GM18517 (cell line): Measurements from ENCODE around the gene NPM1.
A peak's percentile ranks its signal among the peaks of the same experiment; 100 is the strongest.
"Not testable (repeated sequence)": the region's sequence is repeated elsewhere in the genome, so short reads cannot be mapped to it uniquely, and the experiment has no call there.

Experiments
- ATAC-seq: cut with Tn5 transposase; IDR thresholded peaks from one replicate; pipeline ENCODE4 v1.9.1; 2021; ENCODE audit warnings: mild to moderate bottlenecking, moderate library complexity; ENCODE audit not compliant: unreplicated experiment

Gene NPM1, protein sequence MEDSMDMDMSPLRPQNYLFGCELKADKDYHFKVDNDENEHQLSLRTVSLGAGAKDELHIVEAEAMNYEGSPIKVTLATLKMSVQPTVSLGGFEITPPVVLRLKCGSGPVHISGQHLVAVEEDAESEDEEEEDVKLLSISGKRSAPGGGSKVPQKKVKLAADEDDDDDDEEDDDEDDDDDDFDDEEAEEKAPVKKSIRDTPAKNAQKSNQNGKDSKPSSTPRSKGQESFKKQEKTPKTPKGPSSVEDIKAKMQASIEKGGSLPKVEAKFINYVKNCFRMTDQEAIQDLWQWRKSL

DNA sequence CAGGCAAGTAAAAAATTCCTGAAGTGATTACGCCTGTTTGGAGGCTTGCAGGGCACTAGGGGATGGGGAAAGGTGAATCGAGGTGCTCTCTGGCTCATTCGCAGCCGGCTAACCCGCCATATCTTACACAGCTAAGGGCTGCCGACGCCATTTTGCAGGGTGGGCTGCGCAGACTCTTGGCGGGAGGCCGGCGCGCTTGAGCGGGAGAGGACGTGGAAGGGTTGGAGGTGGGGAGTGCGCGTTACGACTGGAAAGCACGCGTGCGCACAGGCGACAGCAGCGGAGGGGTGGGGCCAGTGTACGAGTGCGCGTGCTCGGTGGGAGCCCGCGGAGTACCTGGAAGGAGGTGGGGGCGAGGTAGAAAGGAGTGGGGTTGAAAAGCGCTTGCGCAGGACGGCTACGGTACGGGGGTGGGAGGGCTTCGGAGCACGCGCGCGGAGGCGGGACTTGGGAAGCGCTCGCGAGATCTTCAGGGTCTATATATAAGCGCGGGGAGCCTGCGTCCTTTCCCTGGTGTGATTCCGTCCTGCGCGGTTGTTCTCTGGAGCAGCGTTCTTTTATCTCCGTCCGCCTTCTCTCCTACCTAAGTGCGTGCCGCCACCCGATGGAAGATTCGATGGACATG is at the start of gene NPM1:
Gene NPM1 (plus strand): TSS at position 505 of the 625 bp plus-strand sequence. CDS start 100 bp downstream, at position 605.
- ATAC-seq = peak; percentile 75

DNA sequence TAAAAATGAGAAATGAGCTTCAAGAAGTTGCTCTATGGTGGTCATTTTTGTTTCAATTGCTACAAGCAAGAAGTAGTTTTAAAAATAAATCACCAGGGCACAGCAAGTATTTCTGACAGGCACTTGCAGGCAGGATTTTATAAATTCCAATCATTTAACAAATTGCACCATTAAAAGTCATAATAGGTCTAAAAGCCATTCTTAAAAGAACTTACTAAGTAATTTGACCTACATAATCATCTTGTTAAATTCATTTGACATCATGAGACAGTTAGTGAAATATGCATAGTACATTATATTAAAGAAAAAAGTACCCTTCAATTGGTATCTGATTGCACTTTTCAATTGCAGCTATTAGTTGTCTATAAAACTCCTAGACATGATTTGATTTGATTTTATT is 47.6 kb upstream of the NPM1 start:
- no peak for ATAC-seq

DNA sequence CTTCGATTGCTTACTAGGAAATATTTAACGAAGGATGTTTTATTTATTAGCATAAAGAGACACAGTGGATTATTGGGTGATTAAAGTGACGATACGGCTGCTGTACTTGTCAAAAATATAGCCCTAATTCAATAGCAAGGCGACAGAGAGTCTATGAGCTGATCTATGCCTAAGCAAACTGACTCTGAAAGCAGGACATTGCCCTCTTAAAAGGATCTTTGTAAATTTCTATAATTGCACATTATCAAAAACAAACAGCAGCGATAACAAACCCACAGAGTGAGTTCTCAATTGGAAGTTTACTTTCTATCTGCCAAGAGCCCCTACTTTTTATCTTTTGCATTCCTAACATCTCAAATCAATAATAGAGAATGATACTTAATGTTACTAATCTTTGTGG is 47.2 kb upstream of the NPM1 start:
- ATAC-seq = no peak

DNA sequence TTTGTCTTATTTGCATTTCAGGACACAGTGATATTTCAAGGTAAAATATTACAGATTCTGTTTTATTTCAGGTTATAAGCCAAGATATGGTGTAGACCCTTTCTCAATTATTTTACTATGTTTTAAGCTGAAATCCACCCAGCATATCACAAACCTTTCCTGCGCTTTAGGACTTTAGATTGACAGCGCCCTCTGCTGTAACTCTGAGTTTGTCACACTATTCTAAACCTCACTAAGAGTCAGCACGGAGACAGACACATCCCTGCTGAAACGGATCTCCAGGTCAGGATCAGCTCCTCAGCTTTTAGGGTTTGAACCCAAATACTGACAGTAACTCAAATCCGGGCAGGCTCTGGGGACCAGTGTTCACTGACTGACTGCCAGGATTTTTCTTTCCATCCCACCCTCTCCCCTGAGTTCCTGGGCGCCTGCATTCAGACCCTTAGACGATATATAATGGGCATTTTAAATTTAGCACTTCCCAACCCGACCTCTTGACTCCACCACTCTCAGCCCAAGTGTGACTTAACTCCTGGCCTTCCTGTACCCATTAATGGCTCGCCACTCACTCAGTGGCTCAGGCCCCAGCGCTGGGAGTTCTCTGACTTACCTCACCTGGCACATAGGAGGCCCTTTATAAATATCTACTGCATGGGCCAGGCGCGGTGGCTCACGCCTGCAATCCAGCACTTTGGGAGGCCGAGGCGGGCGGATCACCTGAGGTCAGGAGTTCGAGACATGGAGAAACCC is 45.1 kb upstream of the NPM1 start:
- ATAC-seq = no peak

DNA sequence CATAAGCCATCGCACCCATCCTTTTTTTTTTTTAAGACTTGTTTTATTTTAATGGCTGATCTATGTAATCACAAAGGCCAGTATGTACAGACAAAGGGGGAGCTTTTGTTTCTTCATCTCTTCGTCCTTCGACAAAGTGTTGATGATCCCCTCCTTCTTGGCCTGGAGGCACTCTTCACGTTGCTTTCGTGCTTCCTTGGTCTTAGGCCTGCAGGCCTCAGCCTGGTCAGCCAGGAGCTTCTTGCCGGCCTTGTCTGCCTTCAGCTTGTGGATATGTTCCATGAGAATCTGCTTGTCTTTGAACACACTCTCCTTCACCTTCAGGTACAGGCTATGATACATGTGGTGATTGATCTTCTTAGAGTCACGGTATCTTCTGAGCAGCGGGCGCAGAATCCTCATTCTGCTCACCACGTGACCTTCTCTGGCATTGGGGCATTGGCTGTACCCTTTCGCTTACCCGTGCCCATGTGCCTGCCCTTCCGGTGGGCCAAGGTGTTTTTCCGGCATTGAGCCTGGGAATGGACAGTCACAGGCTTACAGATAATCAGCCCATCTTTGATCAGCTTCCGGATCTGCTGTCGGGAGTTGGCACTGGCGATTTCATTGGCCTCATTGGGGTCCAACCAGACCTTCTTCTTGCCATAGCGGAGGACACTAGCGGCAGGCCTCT is 42.6 kb upstream of the NPM1 start:
- ATAC-seq = no peak

DNA sequence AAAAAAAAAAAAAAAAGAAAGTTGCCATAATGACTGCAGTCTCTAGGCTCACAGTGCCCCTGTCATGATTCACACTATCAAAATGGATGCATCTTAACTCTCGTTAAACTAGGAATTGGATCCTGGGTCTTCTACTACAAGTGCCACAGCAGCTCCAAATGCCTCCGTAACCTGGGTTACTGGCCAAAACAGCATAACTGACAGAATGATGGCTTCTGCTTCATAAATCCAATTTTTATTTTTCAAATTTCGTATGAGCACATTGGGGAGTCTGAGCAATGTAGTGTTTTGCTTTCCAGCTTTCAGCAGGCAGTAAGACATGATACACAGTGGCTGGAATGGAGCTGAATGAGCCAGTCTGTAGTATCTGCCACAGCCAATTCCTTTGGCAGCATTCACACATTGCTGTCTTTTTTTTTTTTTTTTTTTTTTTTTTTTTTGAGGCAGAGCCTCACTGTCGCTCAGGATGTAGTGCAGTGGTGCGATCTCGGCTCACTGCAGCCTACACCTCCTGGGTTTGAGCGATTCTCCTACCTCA is 36.0 kb upstream of the NPM1 start:
- no peak for ATAC-seq

DNA sequence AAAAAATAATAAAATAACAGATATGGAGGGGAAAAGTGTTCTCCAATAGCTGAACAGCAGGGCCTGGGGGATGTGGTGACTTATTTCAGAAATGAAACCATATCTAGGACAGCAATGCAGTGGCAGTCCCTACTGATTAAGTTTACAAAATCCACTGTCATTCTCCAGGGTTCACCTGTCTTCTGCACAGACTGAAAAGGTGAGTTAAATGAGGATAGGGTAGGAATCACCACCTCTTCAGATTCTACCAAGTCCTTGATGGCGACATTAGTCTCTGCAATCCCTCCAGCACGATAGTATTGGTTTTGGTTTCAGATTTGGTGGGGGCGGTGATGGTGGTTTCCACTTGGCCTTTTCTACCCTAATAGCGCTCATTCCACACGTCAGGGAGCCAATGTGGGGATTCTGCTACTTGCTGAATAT is 32.3 kb upstream of the NPM1 start:
- ATAC-seq = peak; percentile 97

DNA sequence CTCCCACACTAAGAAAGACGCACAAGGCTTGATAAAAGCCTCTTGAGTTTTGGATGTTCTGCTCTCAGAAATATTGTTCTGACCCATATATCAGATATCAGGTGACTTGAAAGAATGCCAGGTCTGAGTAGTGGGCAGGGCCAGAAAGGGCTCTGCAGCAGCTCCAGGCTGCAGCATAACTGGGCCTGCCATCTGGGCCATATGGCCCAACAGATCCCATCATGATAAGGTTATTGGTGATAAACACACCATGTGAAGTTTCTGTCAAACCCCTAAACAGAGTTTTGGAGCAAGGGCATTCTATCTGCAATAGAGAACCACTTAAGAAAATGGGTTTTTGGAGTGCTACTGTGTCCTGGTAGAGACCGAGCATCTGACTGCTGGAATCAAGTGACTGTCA is 29.8 kb upstream of the NPM1 start:
- no peak for ATAC-seq

DNA sequence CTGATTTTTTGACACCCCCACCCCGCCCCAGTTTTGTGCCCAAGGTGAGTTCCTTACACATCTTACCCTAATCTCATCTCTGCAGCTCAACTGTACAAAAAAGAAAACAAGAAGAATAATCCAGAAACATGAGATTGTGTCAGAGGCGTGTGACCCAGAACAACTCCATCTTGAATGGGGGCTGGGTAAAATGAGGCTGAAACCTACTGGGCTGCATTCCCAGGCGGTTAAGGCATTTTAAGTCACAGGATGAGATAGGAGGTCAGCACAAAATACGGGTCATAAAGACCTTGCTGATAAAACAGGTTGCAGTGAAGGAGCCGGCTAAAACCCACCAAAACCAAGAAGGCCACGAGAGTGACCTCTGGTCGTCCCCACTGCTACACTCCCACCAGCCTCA is 26.5 kb upstream of the NPM1 start:
- not testable (repeated sequence) for ATAC-seq

DNA sequence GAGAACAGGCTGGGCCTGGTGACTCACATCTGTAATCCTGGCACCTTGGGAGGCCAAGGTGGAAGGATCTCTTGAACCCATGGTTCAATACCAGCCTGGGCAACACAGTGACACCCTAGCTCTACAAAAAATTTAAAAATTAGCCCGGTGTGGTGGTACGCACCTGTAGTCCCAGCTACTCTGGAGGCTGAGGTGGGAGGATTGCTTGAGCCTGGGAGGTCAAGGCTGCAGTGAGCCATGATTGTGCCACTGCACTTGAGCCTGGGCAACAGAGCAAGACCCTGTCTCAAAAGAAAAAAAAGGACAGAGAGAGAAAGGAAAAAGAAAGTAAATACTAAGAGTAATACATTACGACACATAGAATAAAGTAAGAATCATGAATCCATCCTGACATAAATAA is 24.4 kb upstream of the NPM1 start:
- not testable (repeated sequence) for ATAC-seq

DNA sequence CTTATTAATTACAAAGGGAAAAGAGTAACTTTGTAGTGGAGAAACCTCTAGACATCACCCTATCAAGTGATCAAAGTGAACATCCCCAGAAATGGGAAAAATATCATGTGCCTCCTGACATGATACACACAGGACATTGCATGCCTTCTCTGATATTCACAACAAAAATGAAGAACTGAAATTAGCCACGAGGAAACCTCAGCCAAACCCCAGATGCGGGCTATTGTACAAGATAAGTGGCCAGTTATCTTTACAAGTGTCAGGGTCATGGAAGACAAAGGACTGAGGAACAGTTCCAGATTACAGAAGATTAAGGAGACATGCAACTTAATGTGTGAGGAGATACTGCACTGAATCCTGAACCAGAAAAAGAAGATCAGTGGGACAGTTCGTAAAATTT is 23.8 kb upstream of the NPM1 start:
- ATAC-seq = peak; percentile 86

DNA sequence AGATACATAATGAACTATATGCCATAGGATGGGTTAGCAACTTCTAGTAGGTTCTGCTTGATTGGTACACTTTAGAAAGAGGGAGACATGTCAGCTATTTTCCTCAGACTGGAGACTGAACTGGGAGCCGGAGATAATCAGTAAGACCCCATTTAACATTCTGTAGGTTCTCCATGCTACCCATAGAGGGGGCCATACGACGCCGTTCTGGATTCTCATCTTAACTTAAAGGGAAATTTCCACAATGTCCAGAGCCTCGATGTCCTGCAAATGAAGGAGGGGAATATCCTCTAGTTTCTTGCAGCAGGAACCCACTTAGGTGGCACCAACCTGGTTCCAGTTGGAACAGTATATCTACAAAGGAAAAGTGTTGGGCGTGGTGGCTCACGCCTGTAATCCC is 22.3 kb upstream of the NPM1 start:
- no peak for ATAC-seq

DNA sequence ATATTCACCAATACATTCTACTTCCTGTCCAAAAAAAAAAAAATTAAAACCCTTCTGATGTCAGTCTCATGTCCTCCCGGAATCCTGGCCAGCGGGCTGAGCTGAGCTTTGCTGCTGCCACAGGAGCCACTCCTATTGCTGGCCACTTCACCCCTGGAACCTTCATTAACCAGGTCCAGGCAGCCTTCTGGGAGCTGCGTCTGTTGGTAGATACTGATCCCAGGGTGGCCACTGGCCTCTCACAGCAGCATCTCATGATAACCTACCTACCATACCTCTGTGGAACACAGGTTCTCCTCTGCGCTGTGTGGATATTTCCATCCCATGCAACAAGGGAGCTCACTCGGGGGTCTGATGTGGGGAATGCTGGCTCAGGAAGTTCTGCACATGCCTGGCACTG is 21.0 kb upstream of the NPM1 start:
- ATAC-seq = no peak

DNA sequence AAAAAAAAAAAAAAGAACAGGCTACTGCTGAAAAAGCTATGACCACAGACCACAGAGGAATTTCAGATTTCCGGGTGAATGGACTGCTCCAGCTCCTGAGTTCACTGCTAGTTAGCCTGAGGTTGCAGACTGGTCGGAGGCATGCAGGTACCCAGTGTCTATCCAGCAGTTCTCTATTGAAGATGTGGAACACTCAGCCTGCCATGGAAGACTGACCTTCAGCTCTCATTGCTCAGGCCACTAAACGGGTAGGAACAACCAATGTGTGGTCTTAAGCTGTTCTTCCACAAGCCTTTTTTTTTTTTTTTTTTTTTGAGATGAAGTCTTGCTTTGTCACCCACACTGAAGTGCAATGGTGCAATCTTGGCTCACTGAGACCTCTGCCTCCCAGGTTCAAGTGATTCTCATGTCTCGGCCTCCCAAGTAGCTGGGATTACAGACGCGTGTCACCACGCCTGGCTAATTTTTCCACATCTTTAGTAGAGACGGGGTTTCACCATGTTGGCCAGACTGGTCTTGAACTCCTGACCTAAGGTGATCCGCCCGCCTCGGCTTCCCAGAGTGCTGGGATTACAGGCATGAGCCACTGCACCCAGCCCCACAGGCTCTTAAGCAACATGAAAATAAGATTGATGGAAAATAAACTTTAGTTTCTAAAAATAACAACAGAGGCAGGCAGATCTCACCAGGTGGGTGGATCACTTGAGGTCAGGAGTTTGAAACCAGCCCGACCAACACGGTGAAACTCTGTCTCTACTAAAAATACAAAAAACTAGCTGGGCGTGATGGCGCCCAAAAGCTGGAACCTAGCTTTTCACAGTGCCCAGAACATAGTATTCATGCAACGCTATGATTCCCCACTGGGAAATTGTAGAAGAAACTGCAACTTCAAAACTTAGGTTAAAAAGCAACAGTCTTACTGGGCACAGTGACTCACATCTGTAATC is 20.0 kb upstream of the NPM1 start:
- no peak for ATAC-seq

DNA sequence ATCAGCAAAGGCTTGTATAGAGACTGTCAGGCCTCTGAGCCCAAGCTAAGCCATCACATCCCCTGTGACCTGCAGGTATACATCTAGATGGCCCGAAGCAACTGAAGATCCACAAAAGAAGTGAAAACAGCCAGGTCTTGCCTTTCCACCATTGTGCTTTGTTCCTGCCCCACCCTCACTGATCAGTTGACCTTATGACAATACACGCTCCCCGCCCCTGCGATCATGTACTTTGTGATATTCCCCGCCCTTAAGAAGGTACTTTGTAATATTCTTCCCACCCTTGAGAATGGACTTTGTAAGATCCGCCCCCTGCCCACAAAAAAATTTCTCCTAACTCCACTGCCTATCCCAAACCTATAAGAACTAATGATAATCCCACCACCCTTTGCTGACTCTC is 18.6 kb upstream of the NPM1 start:
- ATAC-seq = no peak

DNA sequence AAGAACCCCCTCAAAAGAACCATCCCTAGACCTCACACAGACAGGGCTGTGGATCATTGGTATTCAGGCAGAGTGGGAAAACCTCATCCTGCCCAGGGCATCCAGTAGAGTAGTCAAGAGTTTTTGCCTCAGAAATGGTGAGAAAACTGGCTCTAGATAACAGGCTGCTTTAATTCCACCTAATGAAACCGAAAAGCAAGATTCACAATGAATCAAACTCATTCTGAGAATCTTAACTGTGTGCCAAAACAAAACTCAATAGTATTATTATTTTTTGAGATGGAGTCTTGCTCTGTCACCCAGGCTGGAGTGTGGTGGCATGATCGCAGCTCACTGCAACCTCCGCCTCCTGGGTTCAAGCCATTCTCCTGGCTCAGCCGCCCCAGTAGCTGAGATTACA is 17.8 kb upstream of the NPM1 start:
- ATAC-seq = no peak

DNA sequence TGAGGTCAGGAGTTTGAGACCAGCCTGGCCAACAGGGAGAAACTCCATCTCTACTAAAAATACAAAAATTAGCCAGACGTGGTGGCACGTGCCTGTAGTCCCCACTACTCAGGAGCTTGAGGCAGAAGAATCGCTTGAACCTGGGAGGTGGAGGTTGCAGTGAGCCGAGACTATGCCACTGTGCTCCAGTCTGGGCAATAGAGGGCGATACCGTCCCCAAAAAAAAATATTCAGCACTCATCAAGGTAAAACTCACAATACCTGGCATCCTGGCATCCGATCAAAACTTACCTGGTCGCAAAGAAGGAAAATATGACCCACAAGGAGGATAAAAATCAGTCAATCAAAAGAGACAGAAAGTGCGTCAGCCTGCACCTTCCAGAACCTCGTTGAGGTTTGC is 16.8 kb upstream of the NPM1 start:
- not testable (repeated sequence) for ATAC-seq

DNA sequence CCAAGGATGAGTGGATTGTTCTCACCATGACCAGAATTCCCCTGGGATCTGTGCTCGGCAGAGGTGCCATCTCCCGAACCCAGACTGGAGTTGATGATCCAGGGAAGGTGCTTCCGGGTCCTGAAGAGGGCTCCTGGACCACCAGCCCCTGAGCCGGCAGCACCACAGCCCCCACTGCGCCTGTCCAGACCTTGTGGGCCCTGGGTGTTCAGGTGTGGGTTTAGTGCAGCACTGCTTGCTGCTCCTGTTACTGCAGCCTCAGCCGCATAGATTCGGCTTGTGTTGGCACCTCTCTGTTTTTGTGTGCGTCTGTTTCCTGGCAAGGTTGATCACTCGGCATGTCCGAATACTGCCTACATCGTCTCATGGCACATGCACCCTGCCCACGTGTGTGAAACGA is 16.3 kb upstream of the NPM1 start:
- no peak for ATAC-seq

DNA sequence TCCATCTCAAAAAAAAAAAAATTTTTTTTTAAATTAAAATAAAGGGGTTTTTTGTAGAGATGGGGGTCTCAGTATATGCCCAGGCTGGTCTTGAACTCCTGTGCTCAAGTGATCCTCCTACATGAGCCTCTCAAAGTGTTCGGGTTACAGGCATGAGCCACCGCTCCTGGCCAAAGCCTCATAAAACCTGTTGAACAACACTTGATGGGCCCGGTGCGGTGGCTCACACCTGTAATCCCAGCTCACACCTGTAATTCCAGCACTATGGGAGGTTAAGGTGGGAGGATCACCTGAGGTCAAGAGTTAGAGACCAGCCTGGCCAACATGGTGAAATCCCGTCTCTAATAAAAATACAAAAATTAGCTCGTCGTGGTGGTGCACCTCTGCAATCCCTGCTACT is 7.7 kb upstream of the NPM1 start:
- no peak for ATAC-seq

DNA sequence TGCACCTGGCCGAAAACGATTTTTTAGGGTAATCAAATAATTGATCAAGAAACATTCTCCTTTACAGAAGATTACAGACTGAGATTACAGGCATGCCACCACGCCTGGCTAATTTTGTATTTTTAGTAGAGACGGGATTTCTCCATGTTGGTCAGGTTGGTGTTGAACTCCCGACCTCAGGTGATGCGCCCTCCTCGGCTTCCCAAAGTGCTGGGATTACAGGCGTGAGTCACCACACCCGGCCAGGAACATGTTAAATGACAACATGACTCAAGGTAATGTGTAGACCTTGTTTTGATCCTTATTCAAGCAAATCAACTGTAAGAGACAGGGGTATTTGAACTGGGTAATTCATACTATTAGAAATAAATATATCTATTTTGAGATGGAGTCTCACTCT is 3.2 kb upstream of the NPM1 start:
- ATAC-seq = not testable (repeated sequence)
